Loucy (cell line): ENCODE results near the gene EML3.

Experiments
- H2AFZ ChIP-seq: fragments of 200-600 bp; sonication (generic); 2 replicates; pipeline ENCODE4 v1.6.0; 2016; ENCODE audit warnings: antibody characterized with exemption, mild to moderate bottlenecking, low read length, moderate library complexity
- H3F3A ChIP-seq: fragments of 200-600 bp; 2 replicates; pipeline ENCODE4 v1.6.0; 2016; ENCODE audit warnings: antibody characterized with exemption, low read depth, mild to moderate bottlenecking
- H3K27me3 ChIP-seq: fragments of 200-600 bp; sonication (generic); 2 replicates; pipeline ENCODE4 v1.6.1; 2014; ENCODE audit warnings: low read length, mild to moderate bottlenecking; ENCODE audit not compliant: insufficient read depth, poor library complexity, severe bottlenecking
- H3K36me3 ChIP-seq: fragments of 200-600 bp; sonication (generic); 2 replicates; pipeline ENCODE4 v1.6.1; 2016; ENCODE audit warnings: low read length; ENCODE audit not compliant: insufficient read depth
- H3K4me1 ChIP-seq: fragments of 200-600 bp; sonication (generic); 2 replicates; pipeline ENCODE4 v1.5.1; 2014; ENCODE audit warnings: low read length, mild to moderate bottlenecking; ENCODE audit not compliant: insufficient read depth, poor library complexity, severe bottlenecking
- H3K4me2 ChIP-seq: fragments of 200-600 bp; sonication (generic); 2 replicates; pipeline ENCODE4 v1.6.0; 2014; ENCODE audit warnings: antibody characterized with exemption, low read length, low read depth, mild to moderate bottlenecking; ENCODE audit not compliant: poor library complexity, severe bottlenecking
- H3K4me3 ChIP-seq: fragments of 200-600 bp; sonication (generic); 2 replicates; pipeline ENCODE4 v1.5.1; 2014; ENCODE audit warnings: low read length, mild to moderate bottlenecking, mixed read lengths; ENCODE audit not compliant: poor library complexity, severe bottlenecking
- H3K79me2 ChIP-seq: fragments of 200-600 bp; sonication (generic); 2 replicates; pipeline ENCODE4 v1.6.1; 2014; ENCODE audit warnings: low read length; ENCODE audit not compliant: insufficient read depth
- H3K9ac ChIP-seq: fragments of 200-600 bp; sonication (generic); 2 replicates; pipeline ENCODE4 v1.6.0; 2014; ENCODE audit warnings: mild to moderate bottlenecking, low read depth, low read length, moderate library complexity; ENCODE audit not compliant: poor library complexity, severe bottlenecking
- H3K9me2 ChIP-seq: fragments of 200-600 bp; sonication (generic); replicated peaks from 2 replicates; pipeline ENCODE4 v1.6.1; 2016; ENCODE audit warnings: low read depth, low read length, mixed read lengths
- H3K9me3 ChIP-seq: fragments of 200-600 bp; sonication (generic); 2 replicates; pipeline ENCODE4 v1.6.1; 2014; ENCODE audit warnings: mild to moderate bottlenecking, antibody characterized with exemption, low read length, low read depth; ENCODE audit not compliant: insufficient read depth
- H4K20me1 ChIP-seq: fragments of 200-600 bp; sonication (generic); 2 replicates; pipeline ENCODE4 v1.6.0; 2014; ENCODE audit warnings: antibody characterized with exemption, low read length, mild to moderate bottlenecking; ENCODE audit not compliant: insufficient read depth, poor library complexity, severe bottlenecking
- CTCF ChIP-seq: fragments of 200-600 bp; sonication (generic); conservative IDR thresholded peaks from 2 replicates; pipeline ENCODE4 v1.5.1; 2014; ENCODE audit warnings: mild to moderate bottlenecking, antibody characterized with exemption, low read length
- EZH2phosphoT487 ChIP-seq: fragments of 200-600 bp; IDR thresholded peaks from 2 replicates; pipeline ENCODE4 v1.6.1; 2018; ENCODE audit warnings: antibody characterized with exemption, mild to moderate bottlenecking, moderate library complexity, borderline replicate concordance

Gene EML3

GRCh38 chr11:62569611-62570010, 43.0 kb downstream of the EML3 start:
- Histone ChIP-seq H2AFZ (no peak overlapping the region), H4K20me1 (peaks cover 77% of the 10 kb centered on the region), H3K36me3 (peaks cover 61% of the 10 kb centered on the region; the same call in 1 of the 2 replicates), H3F3A (no peaks in the 10 kb centered on the region; the same call in 1 of the 2 replicates), H3K4me1 (peaks cover 62% of the 10 kb centered on the region), H3K9me2 (no peaks in the 10 kb centered on the region), H3K4me2 (peak overlapping the region; percentile 88), H3K27me3 (peaks cover 7% of the 10 kb centered on the region), H3K9ac (peak overlapping the region; percentile 42), H3K9me3 (no peaks in the 10 kb centered on the region), H3K4me3 (peak overlapping the region; percentile 100), H3K79me2 (peaks cover 93% of the 10 kb centered on the region)
- TF ChIP-seq EZH2phosphoT487 = no peak
- no peak for TF ChIP-seq CTCF

- Histone ChIP-seq H3K4me3 (no peak overlapping the region), H4K20me1 (peaks cover 76% of the 10 kb centered on the region), H3K27me3 (no peaks in the 10 kb centered on the region), H3K9me3 (no peaks in the 10 kb centered on the region), H3F3A (no peaks in the 10 kb centered on the region; the same call in 1 of the 2 replicates), H3K36me3 (peaks cover 80% of the 10 kb centered on the region; the same call in 1 of the 2 replicates), H3K4me1 (peaks cover 50% of the 10 kb centered on the region), H3K4me2 (peak overlapping the region; percentile 58), H3K9ac (peak overlapping the region; percentile 40), H3K79me2 (peaks cover 84% of the 10 kb centered on the region), H3K9me2 (no peaks in the 10 kb centered on the region), H2AFZ (no peak overlapping the region)
- TF ChIP-seq EZH2phosphoT487 = no peak
- TF ChIP-seq CTCF = no peak
These were observed 45.4 kb downstream of the EML3 start for GRCh38 chr11:62567018-62567633.

- Histone ChIP-seq H3K79me2 (peaks cover 75% of the 10 kb centered on the region), H3F3A (no peaks in the 10 kb centered on the region; the same call in 1 of the 2 replicates), H3K9me2 (no peaks in the 10 kb centered on the region), H3K36me3 (peaks cover 80% of the 10 kb centered on the region; the same call in 1 of the 2 replicates), H3K9ac (peak overlapping the region; percentile 33), H2AFZ (no peak overlapping the region), H3K9me3 (no peaks in the 10 kb centered on the region), H3K27me3 (no peaks in the 10 kb centered on the region), H3K4me3 (peak overlapping the region; percentile 33), H3K4me1 (peaks cover 42% of the 10 kb centered on the region), H3K4me2 (peak overlapping the region; percentile 58), H4K20me1 (peaks cover 74% of the 10 kb centered on the region)
- TF ChIP-seq CTCF = no peak
- no peak for TF ChIP-seq EZH2phosphoT487
These were observed 46.3 kb downstream of the EML3 start for GRCh38 chr11:62566247-62566646.
